Activated CD4-positive, CD25-positive, alpha-beta regulatory T cell (primary cell): ENCODE data around the gene TAC4.

Experiments used
- DNase-seq, 4 experiments: peaks; one replicate each; lab custom pipeline; 2025; lab: John Stamatoyannopoulos, UW

TAC4 gene

GRCh38 chr17:49848019-49848473, at the start of gene TAC4:
TAC4 (minus strand) TSS chr17:49848069; CDS start chr17:49848017, 52 bp downstream.
- DNase-seq = no peak

GRCh38 chr17:49896860-49897259, 49.0 kb upstream of the TAC4 start:
- no peak for DNase-seq

GRCh38 chr17:49896222-49896621, 48.4 kb upstream of the TAC4 start:
- no peak for DNase-seq

- DNase-seq = no peak
Observed at GRCh38 chr17:49895812-49896211, 47.9 kb upstream of the TAC4 start.

GRCh38 chr17:49894761-49895160, 46.9 kb upstream of the TAC4 start:
- no peak for DNase-seq

- no peak for DNase-seq
Observed at GRCh38 chr17:49891694-49892389, 44.0 kb upstream of the TAC4 start.

- DNase-seq = no peak
Observed at GRCh38 chr17:49891271-49891670, 43.4 kb upstream of the TAC4 start.

GRCh38 chr17:49890852-49891251, 43.0 kb upstream of the TAC4 start:
- no peak for DNase-seq

- DNase-seq = no peak
Observed at GRCh38 chr17:49890077-49890821, 42.4 kb upstream of the TAC4 start.

- DNase-seq = no peak
Observed at GRCh38 chr17:49889500-49889899, 41.6 kb upstream of the TAC4 start.

GRCh38 chr17:49887744-49888360, 40.0 kb upstream of the TAC4 start:
- no peak for DNase-seq

GRCh38 chr17:49887086-49887743, 39.3 kb upstream of the TAC4 start:
- DNase-seq = no peak

- no peak for DNase-seq
Observed at GRCh38 chr17:49886036-49886435, 38.2 kb upstream of the TAC4 start.

- no peak for DNase-seq
Observed at GRCh38 chr17:49882434-49882833, 34.6 kb upstream of the TAC4 start.

GRCh38 chr17:49881054-49881402, 33.2 kb upstream of the TAC4 start:
- DNase-seq = no peak

GRCh38 chr17:49880291-49881053, 32.6 kb upstream of the TAC4 start:
- DNase-seq = peak; percentile 47 to 57 (median 48)

GRCh38 chr17:49878931-49879904, 31.3 kb upstream of the TAC4 start:
- DNase-seq = no peak

GRCh38 chr17:49875685-49876084, 27.8 kb upstream of the TAC4 start:
- no peak for DNase-seq

GRCh38 chr17:49874911-49875310, 27.0 kb upstream of the TAC4 start:
- DNase-seq = no peak

- DNase-seq = no peak
Observed at GRCh38 chr17:49873926-49874325, 26.1 kb upstream of the TAC4 start.

GRCh38 chr17:49873466-49873865, 25.6 kb upstream of the TAC4 start:
- DNase-seq = no peak
